ENCODE measurements around the gene KIF26B.

DNA sequence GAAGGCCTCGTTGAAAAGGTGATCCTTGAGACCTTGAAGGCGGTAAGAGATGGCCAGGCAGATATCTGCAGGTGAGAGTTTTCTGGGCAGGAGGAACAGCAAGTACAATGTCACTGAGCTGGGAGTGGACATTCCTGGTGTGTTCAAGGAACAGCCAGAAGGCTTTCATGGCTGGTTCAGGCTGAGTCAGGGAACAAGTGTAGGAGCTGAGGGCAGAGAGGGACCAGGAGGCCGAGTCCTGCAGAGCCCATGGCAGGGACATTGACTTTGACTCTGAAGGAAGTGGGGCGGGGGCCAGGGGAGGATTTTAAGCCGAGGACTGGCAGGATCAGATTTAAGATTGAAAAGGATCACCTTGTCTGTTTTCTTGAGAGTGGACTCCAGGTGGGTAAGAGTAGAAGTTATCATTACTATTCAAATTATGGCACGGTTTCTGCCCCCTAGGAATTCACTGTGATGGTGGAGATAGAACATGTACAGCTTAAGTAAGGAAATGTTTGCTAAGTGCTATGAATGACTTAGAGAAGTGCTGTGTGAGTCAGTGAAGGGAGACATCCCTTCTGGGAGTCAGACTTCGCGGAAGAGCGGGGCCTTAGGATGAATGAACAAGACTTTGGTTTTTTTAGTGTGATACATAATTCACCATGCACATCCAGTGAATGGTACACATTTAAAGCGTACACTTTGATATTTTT, 202.3 kb downstream of the KIF26B start:
- TF ChIP-seq, protein P1, sequence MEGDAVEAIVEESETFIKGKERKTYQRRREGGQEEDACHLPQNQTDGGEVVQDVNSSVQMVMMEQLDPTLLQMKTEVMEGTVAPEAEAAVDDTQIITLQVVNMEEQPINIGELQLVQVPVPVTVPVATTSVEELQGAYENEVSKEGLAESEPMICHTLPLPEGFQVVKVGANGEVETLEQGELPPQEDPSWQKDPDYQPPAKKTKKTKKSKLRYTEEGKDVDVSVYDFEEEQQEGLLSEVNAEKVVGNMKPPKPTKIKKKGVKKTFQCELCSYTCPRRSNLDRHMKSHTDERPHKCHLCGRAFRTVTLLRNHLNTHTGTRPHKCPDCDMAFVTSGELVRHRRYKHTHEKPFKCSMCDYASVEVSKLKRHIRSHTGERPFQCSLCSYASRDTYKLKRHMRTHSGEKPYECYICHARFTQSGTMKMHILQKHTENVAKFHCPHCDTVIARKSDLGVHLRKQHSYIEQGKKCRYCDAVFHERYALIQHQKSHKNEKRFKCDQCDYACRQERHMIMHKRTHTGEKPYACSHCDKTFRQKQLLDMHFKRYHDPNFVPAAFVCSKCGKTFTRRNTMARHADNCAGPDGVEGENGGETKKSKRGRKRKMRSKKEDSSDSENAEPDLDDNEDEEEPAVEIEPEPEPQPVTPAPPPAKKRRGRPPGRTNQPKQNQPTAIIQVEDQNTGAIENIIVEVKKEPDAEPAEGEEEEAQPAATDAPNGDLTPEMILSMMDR (IDR thresholded peaks at IDR 0.05; ENCODE audit: insufficient read depth, low read length, poor library complexity, severe bottlenecking): no peak
- no peak for TF ChIP-seq EZH2phosphoT487 (conservative IDR thresholded peaks at IDR 0.05; ENCODE audit: low read length)

All from SU-DHL-6 (cell line).